ENCODE results near the gene REG4. TPM values are rescaled to one million over a fixed set of nuclear protein-coding genes. Genes with fewer than 3 reads are reported as not detected.

Gene REG4
- polyA plus RNA-seq, 1 of the 3 experiments (the other 2 are of a cell fraction), result not detected

DNA sequence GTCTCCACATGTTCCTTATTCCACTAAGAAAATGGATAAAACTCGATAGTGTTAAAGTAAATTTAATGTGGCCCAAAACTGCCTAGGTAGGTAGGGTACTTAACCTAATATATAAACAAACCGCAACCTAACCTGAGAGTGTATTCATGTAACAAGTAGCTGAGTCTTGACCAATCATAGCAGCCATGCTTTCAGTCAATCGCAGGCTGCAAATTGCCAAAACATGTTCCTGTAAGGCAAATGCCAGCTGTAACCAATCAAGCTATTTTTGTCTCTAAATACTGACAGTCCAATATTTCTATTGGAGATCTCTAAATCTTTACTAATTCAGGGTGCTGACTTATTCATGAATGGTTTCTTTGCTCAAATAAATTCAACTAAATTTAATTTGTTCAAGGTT lies 39.5 kb downstream of the REG4 start:
- Histone ChIP-seq H3K9ac (no peak overlapping the region), H3K9me3 (no peaks in the 10 kb centered on the region), H2AFZ (ENCODE audit: low read depth) (no peak overlapping the region), H3K27ac (ENCODE audit: low read depth in 2 of 2, low read length in 1 of 2) (no peak overlapping the region), H3K4me1 (ENCODE audit: control insufficient read depth in 1 of 2, insufficient read depth in 2 of 2, low read depth in 1 of 2, low read length in 1 of 2) (peaks cover 5 to 17% of the 10 kb centered on the region in 2 experiments; a peak in 2 of 4 replicates), H3K36me3 (replicated peaks in 1 of 2; ENCODE audit: control insufficient read depth in 1 of 2, insufficient read depth in 2 of 2, low read length in 1 of 2) (no peaks in the 10 kb centered on the region), H3F3A (replicated peaks; ENCODE audit: insufficient read depth) (no peaks in the 10 kb centered on the region), H3K4me3 (ENCODE audit: low read depth in 2 of 2, low read length in 1 of 2) (no peak overlapping the region), H3K79me2 (ENCODE audit: insufficient read depth) (no peaks in the 10 kb centered on the region), H3K4me2 (no peak overlapping the region), H3K27me3 (ENCODE audit: insufficient read depth) (no peaks in the 10 kb centered on the region), H4K20me1 (ENCODE audit: insufficient read depth) (no peaks in the 10 kb centered on the region), H3K9me2 (no peaks in the 10 kb centered on the region)
- ChIA-PET CTCF (interaction anchor here (1.5 to 4.5 kb wide), 2 partner anchors 27 to 35 kb away, joined by 5 to 22 read pairs; no protein-coding TSS in a partner anchor), POLR2A (no interaction called here)
- TF ChIP-seq NFIC (IDR thresholded peaks at IDR 0.05; ENCODE audit: borderline replicate concordance) (no peak), GATA2 (CRISPR knock-in tag; IDR thresholded peaks at IDR 0.05) (no peak), USF1 (IDR thresholded peaks at IDR 0.05; ENCODE audit: borderline replicate concordance, low read depth) (no peak), YY1 (IDR thresholded peaks at IDR 0.05; ENCODE audit: low read depth) (no peak), MXI1 (IDR thresholded peaks at IDR 0.05; ENCODE audit: low read depth, low read length) (no peak), FOSL2 (IDR thresholded peaks at IDR 0.05; ENCODE audit: borderline replicate concordance, low read depth) (no peak), MAX (IDR thresholded peaks at IDR 0.05; ENCODE audit: low read depth) (no peak), JUND (IDR thresholded peaks at IDR 0.05) (no peak), ELF1 (IDR thresholded peaks at IDR 0.05) (no peak), SMC3 (IDR thresholded peaks at IDR 0.05; ENCODE audit: low read depth, low read length) (no peak), GABPA (IDR thresholded peaks at IDR 0.05; ENCODE audit: low read depth) (no peak), RAD21 (IDR thresholded peaks at IDR 0.05; ENCODE audit: low read length) (no peak), FOXJ3 (CRISPR knock-in tag; IDR thresholded peaks at IDR 0.05) (no peak), PBX3 (IDR thresholded peaks at IDR 0.05) (no peak), POLR2AphosphoS5 (IDR thresholded peaks at IDR 0.05; ENCODE audit: low read depth, low read length) (no peak)
- TF ChIP-seq, protein P1, sequence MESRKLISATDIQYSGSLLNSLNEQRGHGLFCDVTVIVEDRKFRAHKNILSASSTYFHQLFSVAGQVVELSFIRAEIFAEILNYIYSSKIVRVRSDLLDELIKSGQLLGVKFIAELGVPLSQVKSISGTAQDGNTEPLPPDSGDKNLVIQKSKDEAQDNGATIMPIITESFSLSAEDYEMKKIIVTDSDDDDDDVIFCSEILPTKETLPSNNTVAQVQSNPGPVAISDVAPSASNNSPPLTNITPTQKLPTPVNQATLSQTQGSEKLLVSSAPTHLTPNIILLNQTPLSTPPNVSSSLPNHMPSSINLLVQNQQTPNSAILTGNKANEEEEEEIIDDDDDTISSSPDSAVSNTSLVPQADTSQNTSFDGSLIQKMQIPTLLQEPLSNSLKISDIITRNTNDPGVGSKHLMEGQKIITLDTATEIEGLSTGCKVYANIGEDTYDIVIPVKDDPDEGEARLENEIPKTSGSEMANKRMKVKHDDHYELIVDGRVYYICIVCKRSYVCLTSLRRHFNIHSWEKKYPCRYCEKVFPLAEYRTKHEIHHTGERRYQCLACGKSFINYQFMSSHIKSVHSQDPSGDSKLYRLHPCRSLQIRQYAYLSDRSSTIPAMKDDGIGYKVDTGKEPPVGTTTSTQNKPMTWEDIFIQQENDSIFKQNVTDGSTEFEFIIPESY (IDR thresholded peaks at IDR 0.05; ENCODE audit: borderline replicate concordance, low read depth), result no peak
- 52% methylated on average over 3 of the region's 3 CpGs for WGBS (ENCODE audit: low lambda C conversion rate)
- DNase-seq, result no peak

DNA sequence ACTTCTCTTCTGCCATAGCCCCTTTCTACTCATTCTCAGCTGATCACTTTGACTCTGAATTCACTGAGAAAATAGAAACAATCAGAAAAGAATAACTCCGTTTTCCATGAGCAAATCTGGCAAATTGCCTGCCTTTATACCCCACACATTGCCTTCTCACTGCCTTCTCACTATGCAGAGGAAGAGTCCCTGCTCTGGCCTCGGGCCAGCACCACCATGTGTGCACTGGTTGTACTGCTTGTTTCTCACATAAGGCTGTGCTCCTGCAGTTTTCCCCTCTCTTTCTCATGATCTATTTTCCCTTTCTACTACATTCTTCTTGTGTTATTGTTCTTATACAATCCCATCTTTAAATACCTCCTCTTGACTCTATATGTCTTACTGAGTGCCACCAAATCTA lies 40.2 kb downstream of the REG4 start:
- no peaks in the 10 kb centered on the region for H4K20me1 ChIP-seq (ENCODE audit: insufficient read depth)
- H2AFZ ChIP-seq (ENCODE audit: low read depth), result no peak overlapping the region
- no peak overlapping the region for H3K4me2 ChIP-seq
- 28% methylated on average over 2 of the region's 2 CpGs for WGBS (ENCODE audit: low lambda C conversion rate)
- CTCF ChIA-PET, result interaction anchor here (1.5 to 4.5 kb wide), 2 partner anchors 26 to 36 kb away, joined by 5 to 22 read pairs; no protein-coding TSS in a partner anchor
- H3K36me3 ChIP-seq (replicated peaks in 1 of 2; ENCODE audit: control insufficient read depth in 1 of 2, insufficient read depth in 2 of 2, low read length in 1 of 2), result no peaks in the 10 kb centered on the region
- peak; percentile 29 for DNase-seq
- H3K27me3 ChIP-seq (ENCODE audit: insufficient read depth), result no peaks in the 10 kb centered on the region
- H3K4me3 ChIP-seq (ENCODE audit: low read depth in 2 of 2, low read length in 1 of 2), result no peak overlapping the region
- H3K9me3 ChIP-seq, result no peaks in the 10 kb centered on the region
- no peaks in the 10 kb centered on the region for H3K9me2 ChIP-seq
- POLR2A ChIA-PET, result no interaction called here
- H3K27ac ChIP-seq (ENCODE audit: low read depth in 2 of 2, low read length in 1 of 2), result no peak overlapping the region
- no peaks in the 10 kb centered on the region for H3F3A ChIP-seq (replicated peaks; ENCODE audit: insufficient read depth)
- TF ChIP-seq, protein P1 (IDR thresholded peaks at IDR 0.05; ENCODE audit: borderline replicate concordance, low read depth), result no peak
- TF ChIP-seq SMC3 (IDR thresholded peaks at IDR 0.05; ENCODE audit: low read depth, low read length), result no peak
- no peak overlapping the region for H3K9ac ChIP-seq
- peaks cover 5 to 18% of the 10 kb centered on the region in 2 experiments; a peak in 2 of 4 replicates for H3K4me1 ChIP-seq (ENCODE audit: control insufficient read depth in 1 of 2, insufficient read depth in 2 of 2, low read depth in 1 of 2, low read length in 1 of 2)
- no peaks in the 10 kb centered on the region for H3K79me2 ChIP-seq (ENCODE audit: insufficient read depth)

All from SK-N-SH (cell line).